DOHH2 (cell line): ENCODE data around the gene HMG20A.

ENCODE experiments used
- EZH2phosphoT487 ChIP-seq: fragments of 200-600 bp; sonication (generic); IDR thresholded peaks from 2 replicates; pipeline ENCODE4 v1.6.1; 2017; ENCODE audit warnings: borderline replicate concordance, mild to moderate bottlenecking, antibody characterized with exemption, low read length, moderate library complexity, mixed read lengths
- TF ChIP-seq, protein P1 (sequence below): fragments of 200-600 bp; sonication (generic); IDR thresholded peaks from one replicate; pipeline ENCODE4 v1.5.1; 2014; ENCODE audit warnings: antibody characterized with exemption, mild to moderate bottlenecking, low read depth, low read length; ENCODE audit not compliant: poor library complexity, severe bottlenecking

DNA sequence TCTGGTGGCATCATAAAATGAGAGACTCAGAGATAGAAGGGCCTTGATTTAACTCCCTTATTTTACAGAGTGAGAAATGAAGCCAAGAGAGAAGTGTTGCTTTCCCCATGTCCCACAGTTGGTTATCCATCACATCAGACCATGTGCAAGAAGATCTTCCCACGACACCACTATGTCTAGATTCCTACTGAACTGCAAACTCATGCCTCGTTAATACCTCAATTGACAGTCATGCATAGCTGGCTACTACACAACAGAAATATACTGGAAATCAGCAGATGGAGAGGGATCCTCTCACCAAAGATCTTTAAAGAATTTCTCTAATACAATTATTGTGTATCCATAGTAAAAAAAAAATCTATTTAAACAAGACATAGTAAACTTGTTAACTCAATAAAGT lies 34.1 kb upstream of the HMG20A start:
- TF ChIP-seq, protein P1, sequence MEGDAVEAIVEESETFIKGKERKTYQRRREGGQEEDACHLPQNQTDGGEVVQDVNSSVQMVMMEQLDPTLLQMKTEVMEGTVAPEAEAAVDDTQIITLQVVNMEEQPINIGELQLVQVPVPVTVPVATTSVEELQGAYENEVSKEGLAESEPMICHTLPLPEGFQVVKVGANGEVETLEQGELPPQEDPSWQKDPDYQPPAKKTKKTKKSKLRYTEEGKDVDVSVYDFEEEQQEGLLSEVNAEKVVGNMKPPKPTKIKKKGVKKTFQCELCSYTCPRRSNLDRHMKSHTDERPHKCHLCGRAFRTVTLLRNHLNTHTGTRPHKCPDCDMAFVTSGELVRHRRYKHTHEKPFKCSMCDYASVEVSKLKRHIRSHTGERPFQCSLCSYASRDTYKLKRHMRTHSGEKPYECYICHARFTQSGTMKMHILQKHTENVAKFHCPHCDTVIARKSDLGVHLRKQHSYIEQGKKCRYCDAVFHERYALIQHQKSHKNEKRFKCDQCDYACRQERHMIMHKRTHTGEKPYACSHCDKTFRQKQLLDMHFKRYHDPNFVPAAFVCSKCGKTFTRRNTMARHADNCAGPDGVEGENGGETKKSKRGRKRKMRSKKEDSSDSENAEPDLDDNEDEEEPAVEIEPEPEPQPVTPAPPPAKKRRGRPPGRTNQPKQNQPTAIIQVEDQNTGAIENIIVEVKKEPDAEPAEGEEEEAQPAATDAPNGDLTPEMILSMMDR = no peak
- no peak for TF ChIP-seq EZH2phosphoT487
